HL-60 (cell line): ENCODE measurements around the gene TARS1.

Source experiments
- DNase-seq, 2 experiments: peaks; one replicate each; pipeline ENCODE4 v3.0.0-alpha.2; 2010 to 2020; ENCODE audit warnings: low read depth in 1 of 2, low spot score in 1 of 2
- H3K27ac ChIP-seq: fragments of 250-450 bp; sonication (Bioruptor Pico); replicated peaks from 2 replicates; pipeline ENCODE4 v1.5.1; 2020; ENCODE audit warnings: mild to moderate bottlenecking, moderate library complexity
- H3K27me3 ChIP-seq: fragments of 250-450 bp; sonication (Bioruptor Pico); 2 replicates; pipeline ENCODE4 v1.5.1; 2021; ENCODE audit warnings: mild to moderate bottlenecking, moderate library complexity; ENCODE audit not compliant: insufficient read depth, poor library complexity, severe bottlenecking
- H3K4me3 ChIP-seq: replicated peaks from 2 replicates; pipeline ENCODE4 v1.5.1; 2011; ENCODE audit warnings: mild to moderate bottlenecking, control low read depth, low read length; ENCODE audit not compliant: insufficient read depth
- CTCF ChIP-seq: IDR thresholded peaks from one replicate; pipeline ENCODE4 v1.5.1; 2011; ENCODE audit warnings: low read length, control low read depth, inconsistent platforms; ENCODE audit not compliant: insufficient read depth
- GABPA ChIP-seq: IDR thresholded peaks from 2 replicates; pipeline ENCODE4 v1.6.1; 2012; ENCODE audit warnings: low read depth
- POLR2AphosphoS5 ChIP-seq: IDR thresholded peaks from 2 replicates; pipeline ENCODE4 v1.6.1; 2012; ENCODE audit warnings: low read depth
- REST ChIP-seq: IDR thresholded peaks from 2 replicates; pipeline ENCODE4 v1.6.1; 2012; ENCODE audit warnings: low read depth; ENCODE audit not compliant: insufficient replicate concordance
- SPI1 ChIP-seq: IDR thresholded peaks from 2 replicates; pipeline ENCODE4 v1.6.1; 2012; ENCODE audit warnings: low read depth, mild to moderate bottlenecking, borderline replicate concordance

The TARS1 gene

GRCh38 chr5:33422191-33422590 is 18.6 kb upstream of the TARS1 start:
- Histone ChIP-seq H3K4me3 (no peak overlapping the region), H3K27me3 (peaks cover 2% of the 10 kb centered on the region), H3K27ac (no peak overlapping the region)
- no peak for TF ChIP-seq SPI1
- TF ChIP-seq CTCF, result no peak
- TF ChIP-seq GABPA, result no peak
- TF ChIP-seq POLR2AphosphoS5, result no peak
- no peak for TF ChIP-seq REST
- DNase-seq, result no peak

GRCh38 chr5:33423018-33423630 is 17.6 kb upstream of the TARS1 start:
- no peak overlapping the region for H3K4me3 ChIP-seq
- peaks cover 2% of the 10 kb centered on the region for H3K27me3 ChIP-seq
- no peak overlapping the region for H3K27ac ChIP-seq
- TF ChIP-seq POLR2AphosphoS5, result no peak
- TF ChIP-seq CTCF, result no peak
- no peak for TF ChIP-seq GABPA
- TF ChIP-seq SPI1, result no peak
- TF ChIP-seq REST, result no peak
- no peak for DNase-seq

- DNase-seq, result no peak
- no peak overlapping the region for H3K4me3 ChIP-seq
- H3K27me3 ChIP-seq, result no peaks in the 10 kb centered on the region
- H3K27ac ChIP-seq, result no peak overlapping the region
- no peak for TF ChIP-seq CTCF
- no peak for TF ChIP-seq REST
- no peak for TF ChIP-seq GABPA
- no peak for TF ChIP-seq POLR2AphosphoS5
- TF ChIP-seq SPI1, result no peak
These were observed 15.5 kb upstream of the TARS1 start for GRCh38 chr5:33425314-33425713.
